HepG2 (cell line): ENCODE measurements around the gene HYPK. TPM values are rescaled to one million over a fixed set of nuclear protein-coding genes. Genes with fewer than 3 reads are reported as not detected.

Source experiments
- ARHGAP35 ChIP-seq: sonication (generic); formaldehyde crosslinking; IDR thresholded peaks from 2 replicates; pipeline ENCODE4 v1.9.0; 2022; ENCODE audit warnings: mild to moderate bottlenecking, inconsistent platforms, moderate library complexity, missing genetic modification reagents, borderline replicate concordance
- E2F5 ChIP-seq: sonication (generic); formaldehyde crosslinking; conservative IDR thresholded peaks from 2 replicates; pipeline ENCODE4 v1.4.0; 2020; ENCODE audit warnings: missing genetic modification reagents
- HNF4G ChIP-seq, 2 experiments: sonication (generic) in 1 of 2; formaldehyde crosslinking in 1 of 2; IDR thresholded peaks; 2 replicates each; pipeline versions ENCODE4 v1.4.0 to v1.6.1; 2011 to 2020; ENCODE audit warnings: borderline replicate concordance in 2 of 2, low read depth in 2 of 2, mild to moderate bottlenecking in 2 of 2, low read length in 1 of 2, missing genetic modification reagents in 1 of 2, moderate library complexity in 1 of 2
- KLF9 ChIP-seq: IDR thresholded peaks from 2 replicates; pipeline ENCODE4 v1.6.1; 2016; ENCODE audit warnings: low read depth
- LCORL ChIP-seq, 2 experiments: fragments of 450-650 bp in 1 of 2; sonication (generic) in 1 of 2; formaldehyde crosslinking in 1 of 2; IDR thresholded peaks; 2 replicates each; pipeline versions ENCODE4 v1.5.0 to v1.6.1; 2017 to 2020; ENCODE audit warnings: antibody characterized with exemption in 1 of 2, missing genetic modification reagents in 1 of 2
- LRRFIP1 ChIP-seq: sonication (generic); formaldehyde crosslinking; conservative IDR thresholded peaks from 2 replicates; pipeline ENCODE4 v1.4.0; 2020; ENCODE audit warnings: missing genetic modification reagents
- MXD4 ChIP-seq: IDR thresholded peaks from 2 replicates; pipeline ENCODE4 v1.6.1; 2016; ENCODE audit warnings: mild to moderate bottlenecking, missing biosample characterization, missing genetic modification reagents
- NPAS2 ChIP-seq: sonication (generic); formaldehyde crosslinking; IDR thresholded peaks from 2 replicates; pipeline ENCODE4 v1.8.0; 2022; ENCODE audit warnings: mild to moderate bottlenecking, missing genetic modification reagents, borderline replicate concordance
- POLR2A ChIP-seq, 2 experiments: IDR thresholded peaks; 2 replicates each; pipeline ENCODE4 v1.6.1; 2011; ENCODE audit warnings: low read depth in 2 of 2, low read length in 2 of 2, mild to moderate bottlenecking in 1 of 2, moderate library complexity in 1 of 2; ENCODE audit not compliant: insufficient read depth in 1 of 2
- SNAPC2 ChIP-seq: sonication (generic); formaldehyde crosslinking; IDR thresholded peaks from 2 replicates; pipeline ENCODE4 v1.8.1; 2022; ENCODE audit warnings: mild to moderate bottlenecking, missing genetic modification reagents
- SP4 ChIP-seq: sonication (generic); formaldehyde crosslinking; IDR thresholded peaks from 2 replicates; pipeline ENCODE4 v1.8.1; 2023; ENCODE audit warnings: mild to moderate bottlenecking, missing genetic modification reagents
- SPEN ChIP-seq: sonication (generic); formaldehyde crosslinking; IDR thresholded peaks from 2 replicates; pipeline ENCODE4 v1.5.1; 2020; ENCODE audit warnings: low read depth, mild to moderate bottlenecking, missing genetic modification reagents
- SYNCRIP ChIP-seq: fragments of 200-400 bp; formaldehyde crosslinking; IDR thresholded peaks from 2 replicates; pipeline ENCODE4 v1.6.1; 2018; ENCODE audit warnings: mild to moderate bottlenecking, low read depth, low read length; ENCODE audit not compliant: insufficient read depth
- TAF1 ChIP-seq: sonication (generic); formaldehyde crosslinking; IDR thresholded peaks from 2 replicates; pipeline ENCODE4 v1.4.0; 2020; ENCODE audit warnings: missing genetic modification reagents
- XBP1 ChIP-seq: sonication (generic); formaldehyde crosslinking; IDR thresholded peaks from 2 replicates; pipeline ENCODE4 v1.5.0; 2020; ENCODE audit warnings: missing genetic modification reagents
- ZBTB2 ChIP-seq: sonication (generic); formaldehyde crosslinking; IDR thresholded peaks from 2 replicates; pipeline ENCODE4 v1.8.0; 2022; ENCODE audit warnings: low read depth, missing genetic modification reagents
- ZBTB49 ChIP-seq: sonication (generic); formaldehyde crosslinking; IDR thresholded peaks from 2 replicates; pipeline ENCODE4 v1.4.0; 2020; ENCODE audit warnings: missing genetic modification reagents, borderline replicate concordance
- ZBTB7B ChIP-seq: sonication (generic); formaldehyde crosslinking; IDR thresholded peaks from 2 replicates; pipeline ENCODE4 v1.4.0; 2020; ENCODE audit warnings: missing genetic modification reagents
- ZNF124 ChIP-seq: sonication (generic); formaldehyde crosslinking; IDR thresholded peaks from 2 replicates; pipeline ENCODE4 v1.4.0; 2020; ENCODE audit warnings: missing genetic modification reagents
- ZNF557 ChIP-seq: sonication (generic); formaldehyde crosslinking; IDR thresholded peaks from 2 replicates; pipeline ENCODE4 v1.4.0; 2020; ENCODE audit warnings: missing genetic modification reagents
- ZNF619 ChIP-seq: sonication (generic); formaldehyde crosslinking; IDR thresholded peaks from 2 replicates; pipeline ENCODE4 v1.4.0; 2020; ENCODE audit warnings: mild to moderate bottlenecking, missing genetic modification reagents
- ZNF772 ChIP-seq: sonication (generic); formaldehyde crosslinking; IDR thresholded peaks from 2 replicates; pipeline ENCODE4 v1.5.0; 2020; ENCODE audit warnings: mild to moderate bottlenecking, missing genetic modification reagents
- polyA plus RNA-seq, 8 experiments: library from polyadenylated mRNA; depleted of rRNA in 3 of 8; stranded (reverse) in 7 of 8; unstranded in 1 of 8; fragments of >200 nt; fragmentation: Illumina TruSeq in 4 of 8; extraction: Trizol in 4 of 8; gene quantifications; 2 replicates each; pipeline versions ENCODE4 v1.2.1 to v1.2.3, GENCODE V29; 2011 to 2016; ENCODE audit warnings: low read depth in 4 of 8, missing spikeins in 1 of 8, mixed read lengths in 1 of 8; ENCODE audit not compliant: insufficient read depth in 1 of 8
- total RNA-seq, 5 experiments: library from RNA; depleted of rRNA; stranded (reverse); fragments of >200 nt; fragmentation: Illumina TruSeq; extraction: Trizol; gene quantifications; 2 replicates each; pipeline ENCODE4 v1.2.3, GENCODE V29; 2016; ENCODE audit warnings: low read depth in 1 of 5

HYPK gene
- total and polyA plus RNA-seq, 2 of the 13 experiments (the other 11 are each of a cell fraction or from before 2014, with no cell fraction given), result 13.5 to 16.5 TPM

- TF ChIP-seq ZBTB2 (CRISPR knock-in tag), result no peak; the same call in 1 of the 2 replicates
- TF ChIP-seq ZBTB7B (CRISPR knock-in tag), result 0 out of 2 replicates have a peak, but pooled peaks have one; percentile 24
- TF ChIP-seq LRRFIP1 (CRISPR knock-in tag), result no peak
- TF ChIP-seq LCORL (IDR thresholded peaks at IDR 0.05), result no peak
- TF ChIP-seq LCORL (CRISPR knock-in tag; IDR thresholded peaks at IDR 0.05), result peak; percentile 58; the same call in 1 of the 2 replicates
- TF ChIP-seq E2F5, result 0 out of 2 replicates have a peak, but pooled peaks have one; percentile 59
- 0 out of 2 replicates have a peak, but pooled peaks have one; percentile 2 for TF ChIP-seq ZNF557 (CRISPR knock-in tag)
- peak; percentile 71; the same call in 1 of the 2 replicates for TF ChIP-seq SP4 (CRISPR knock-in tag)
- TF ChIP-seq HNF4G (IDR thresholded peaks at IDR 0.05; ENCODE audit: borderline replicate concordance, low read depth, low read length), result no peak
- 0 out of 2 replicates have a peak, but pooled peaks have one; percentile 57 for TF ChIP-seq HNF4G (CRISPR knock-in tag; IDR thresholded peaks at IDR 0.05; ENCODE audit: borderline replicate concordance, low read depth)
- peak; percentile 99 to 100 for TF ChIP-seq POLR2A (IDR thresholded peaks at IDR 0.05; ENCODE audit: insufficient read depth in 1 of 2, low read depth in 2 of 2, low read length in 2 of 2)
- TF ChIP-seq XBP1 (CRISPR knock-in tag), result no peak
- TF ChIP-seq KLF9, result no peak
- peak; percentile 94 for TF ChIP-seq TAF1 (CRISPR knock-in tag)
- TF ChIP-seq SNAPC2, result 0 out of 2 replicates have a peak, but pooled peaks have one; percentile 66
- TF ChIP-seq MXD4, result peak; percentile 75
- TF ChIP-seq ZBTB49, result no peak
- TF ChIP-seq NPAS2 (CRISPR knock-in tag), result no peak
- TF ChIP-seq ZNF619 (CRISPR knock-in tag), result peak; percentile 92; the same call in 1 of the 2 replicates
- TF ChIP-seq SYNCRIP, result no peak
- TF ChIP-seq ZNF124 (CRISPR knock-in tag), result peak; percentile 69; the same call in 1 of the 2 replicates
- TF ChIP-seq ARHGAP35 (CRISPR knock-in tag), result no peak
- 0 out of 2 replicates have a peak, but pooled peaks have one; percentile 28 for TF ChIP-seq ZNF772
- peak; percentile 1; the same call in 1 of the 2 replicates for TF ChIP-seq SPEN (CRISPR knock-in tag)
These were observed 8.2 kb upstream of the HYPK start, which contains the start of gene SERF2 (continued) for GRCh38 chr15:43791993-43792760.
